ENCODE results near the gene CASP1.
"Not testable (repeated sequence)": the region's sequence is repeated elsewhere in the genome, so short reads cannot be mapped to it uniquely, and the experiment has no call there.

The CASP1 gene

DNA sequence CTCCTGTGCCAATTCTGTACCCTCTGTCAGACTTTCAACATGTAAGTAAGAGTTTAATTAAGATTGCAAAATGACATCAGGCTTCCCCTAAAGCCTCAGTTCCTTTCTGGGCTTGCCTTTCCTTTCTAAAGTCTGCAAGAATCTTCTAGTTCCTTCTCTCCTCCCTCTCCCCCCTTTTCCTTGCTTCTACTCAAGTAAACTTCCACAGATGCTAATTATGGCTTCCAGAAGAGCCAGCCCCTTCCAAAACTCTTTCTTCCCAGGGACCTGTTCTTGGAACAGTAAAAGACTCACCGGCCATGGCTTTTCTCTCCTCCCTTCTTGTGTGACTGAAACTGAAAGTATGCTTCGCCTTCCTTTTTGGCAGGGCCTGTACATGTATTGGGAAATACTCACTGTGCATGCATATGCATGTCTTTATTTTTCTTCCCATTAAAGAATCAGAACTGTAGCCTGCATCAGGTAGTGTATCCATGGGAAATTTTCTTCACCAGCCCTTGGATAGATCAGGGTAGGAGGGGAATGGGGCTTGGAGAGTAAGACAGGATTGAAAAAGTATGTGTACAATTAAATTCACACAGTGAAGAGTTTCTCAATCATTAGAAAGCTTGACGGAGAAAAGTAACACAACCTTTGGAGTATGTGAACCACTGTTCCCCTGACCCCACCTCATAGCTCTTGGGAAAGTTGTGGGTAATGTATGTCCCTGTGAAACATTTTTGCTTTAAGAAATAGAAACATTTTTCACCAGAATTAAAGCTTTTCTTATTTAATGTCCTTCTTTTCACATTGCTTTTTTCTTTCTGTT is at the start of gene CASP1:
Gene CASP1 (minus strand): TSS at position 332 of the 808 bp plus-strand sequence. CDS start 31 bp downstream, at position 301.
- DNase-seq (ENCODE audit: low read depth) = no peak

DNA sequence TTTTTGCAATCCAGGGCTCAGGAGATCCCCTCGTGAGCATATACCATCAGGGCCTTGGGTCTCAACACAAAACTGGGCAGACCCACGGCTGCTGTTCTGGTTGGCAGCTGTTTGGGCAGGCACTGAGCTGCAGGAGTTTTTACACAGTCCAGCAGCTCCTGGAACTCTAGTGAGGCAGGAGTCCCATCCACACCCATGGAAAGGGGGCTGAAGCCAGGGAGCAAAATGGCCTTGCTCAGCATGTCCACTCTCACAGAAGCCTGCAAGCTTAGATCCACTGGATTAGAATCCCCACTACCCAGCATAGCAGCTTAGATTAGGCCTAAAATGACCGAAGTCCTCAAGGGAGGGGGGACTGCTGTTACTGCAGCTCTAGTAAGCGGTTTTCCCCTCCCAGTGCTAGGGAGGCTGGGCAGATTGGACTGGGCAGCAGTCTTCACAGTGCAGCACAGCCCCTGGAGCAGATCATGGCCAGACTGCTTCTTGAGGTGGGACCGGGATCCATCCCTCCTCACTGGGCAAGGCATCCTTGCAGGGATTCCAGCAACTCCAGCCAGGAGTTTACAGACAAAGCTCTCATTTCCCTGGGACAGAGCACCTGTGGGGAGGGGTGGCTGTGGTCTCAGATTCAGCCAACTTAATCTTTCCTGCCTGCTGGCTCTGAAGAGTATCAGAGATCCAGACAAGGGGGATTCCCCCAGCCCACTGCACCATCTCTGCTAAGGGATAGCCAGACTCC is 46.6 kb upstream of the CASP1 start:
- no peak for DNase-seq (ENCODE audit: low read depth)

DNA sequence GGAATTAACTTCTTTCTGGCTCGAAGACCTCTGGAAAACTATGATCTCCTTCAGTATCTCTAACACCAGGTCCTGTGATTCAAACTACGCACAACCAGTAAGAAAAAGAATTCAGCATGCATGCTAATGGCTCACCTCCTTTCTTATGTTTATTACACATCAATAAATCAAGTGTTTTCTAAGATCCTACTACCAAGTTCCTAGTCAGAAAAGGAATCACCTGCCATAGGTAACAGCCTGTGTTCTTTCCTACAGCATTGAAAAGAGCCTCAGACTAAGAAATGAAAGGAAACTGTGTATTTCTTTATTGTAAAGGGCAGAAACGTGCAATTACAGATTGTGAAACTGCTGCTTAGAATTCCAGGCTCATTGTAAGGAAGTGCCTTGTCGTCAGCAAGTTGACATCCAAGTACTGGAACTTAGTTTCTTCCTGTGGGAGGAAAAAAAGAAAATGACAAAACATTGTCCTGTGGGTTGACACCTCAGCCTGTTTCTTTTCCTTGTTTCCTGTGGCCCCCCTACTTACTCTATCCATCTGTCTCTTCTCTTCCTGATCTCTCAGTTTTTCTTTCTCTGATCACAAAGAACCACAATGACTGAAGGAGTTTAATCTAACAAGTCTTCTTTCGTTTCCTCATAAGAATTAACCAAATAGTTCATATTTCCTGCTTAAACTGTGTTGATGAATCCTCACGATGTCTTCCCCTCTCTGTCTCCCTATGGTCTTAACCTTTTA is 45.4 kb upstream of the CASP1 start:
- not testable (repeated sequence) for DNase-seq (ENCODE audit: low read depth)

DNA sequence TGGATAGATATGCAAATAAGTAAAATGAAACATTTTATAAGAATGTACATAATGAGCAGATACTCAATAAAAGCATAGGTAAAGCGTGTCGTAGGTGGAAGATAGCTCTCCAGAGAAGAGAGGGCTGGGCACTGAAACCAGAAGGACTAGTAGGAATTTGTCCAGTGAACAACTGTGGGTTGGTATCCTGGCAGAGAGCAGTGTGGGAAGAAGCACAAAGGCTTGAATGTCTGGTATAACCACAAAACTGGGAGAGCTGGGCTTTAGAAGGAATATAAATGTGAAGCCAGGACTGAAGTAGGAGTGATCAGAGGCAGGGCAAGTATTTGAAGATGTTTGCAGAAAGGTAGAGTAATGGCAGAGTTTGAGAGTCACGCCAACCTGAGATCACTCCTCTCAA is 43.3 kb upstream of the CASP1 start:
- no peak for DNase-seq (ENCODE audit: low read depth)

DNA sequence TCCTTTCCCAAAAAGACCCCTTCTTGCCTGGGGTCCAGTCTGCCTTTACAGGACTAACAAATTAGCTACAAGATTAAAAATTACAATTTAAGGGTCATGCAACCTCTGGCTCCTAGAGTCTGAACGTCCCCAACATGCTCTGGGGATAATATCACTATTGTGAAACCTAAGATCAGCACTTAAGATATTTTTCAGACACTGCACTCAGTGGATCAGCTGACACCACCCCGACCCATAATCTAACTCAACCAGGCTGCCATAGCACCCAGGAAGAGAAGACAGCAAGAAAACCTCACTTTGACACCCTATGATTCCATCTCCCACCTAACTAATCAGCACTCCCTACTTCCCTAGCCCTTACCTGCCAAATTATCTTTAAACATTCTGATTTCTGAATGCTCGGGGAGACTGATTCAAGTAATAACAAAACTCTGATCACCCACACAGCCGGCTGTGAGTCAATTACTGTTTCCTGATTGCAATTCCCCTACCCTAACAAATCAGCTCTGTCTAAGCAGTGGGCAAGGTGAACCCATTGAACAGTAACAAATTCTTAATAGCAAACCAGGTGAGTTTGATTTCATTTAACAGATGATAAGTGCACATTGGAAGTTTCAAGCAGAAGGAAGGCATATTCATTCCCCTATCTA is 42.3 kb upstream of the CASP1 start:
- not testable (repeated sequence) for DNase-seq (ENCODE audit: low read depth)

DNA sequence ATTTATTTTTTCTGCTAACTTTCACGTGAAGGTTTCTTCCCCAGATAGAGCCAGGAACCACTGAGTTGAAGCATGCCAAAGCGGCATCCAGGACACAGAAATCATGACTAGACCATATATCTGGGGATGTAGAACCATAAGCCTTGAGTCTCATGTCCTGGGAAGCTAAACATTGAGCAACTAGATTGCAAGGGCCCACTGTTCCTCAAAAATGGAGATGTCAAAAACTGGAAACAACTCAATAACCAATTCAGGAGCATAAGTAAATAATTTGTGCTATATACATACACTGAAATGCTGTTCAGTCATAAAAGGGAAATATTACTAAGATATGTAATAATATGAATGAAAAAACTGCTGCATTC is 39.2 kb upstream of the CASP1 start:
- DNase-seq (ENCODE audit: low read depth) = no peak

DNA sequence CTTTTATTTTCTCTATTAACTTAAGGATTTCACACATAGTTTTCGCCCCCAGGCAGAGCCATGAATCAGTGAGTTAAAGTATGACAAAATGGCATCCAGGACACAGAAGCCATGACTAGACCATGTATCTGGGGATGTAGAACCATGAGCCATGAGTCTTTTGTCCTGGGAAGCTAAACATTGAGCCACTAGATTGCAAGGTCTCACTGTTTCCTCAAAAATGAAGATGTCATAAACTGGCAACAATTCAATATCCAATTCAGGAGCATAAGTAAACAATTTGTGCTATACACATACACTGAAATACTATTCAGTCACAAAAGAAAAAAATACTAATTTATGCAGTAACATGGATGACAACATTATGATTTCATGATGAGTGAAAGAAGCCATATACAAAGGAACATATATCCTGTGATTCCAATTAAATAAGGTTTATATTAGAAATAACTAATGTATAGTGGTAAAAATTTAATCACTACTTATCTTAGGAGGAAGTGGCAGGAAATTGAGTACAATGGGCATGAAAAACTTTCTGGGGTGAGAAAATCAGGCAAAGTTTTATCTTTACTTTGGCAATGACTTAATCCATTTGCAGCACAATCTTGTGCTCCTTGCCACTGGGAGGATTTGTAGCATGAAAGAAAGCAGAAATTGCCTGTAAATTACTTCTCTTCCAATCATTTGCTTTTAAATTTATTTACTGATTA is 38.7 kb upstream of the CASP1 start:
- DNase-seq (ENCODE audit: low read depth) = no peak

DNA sequence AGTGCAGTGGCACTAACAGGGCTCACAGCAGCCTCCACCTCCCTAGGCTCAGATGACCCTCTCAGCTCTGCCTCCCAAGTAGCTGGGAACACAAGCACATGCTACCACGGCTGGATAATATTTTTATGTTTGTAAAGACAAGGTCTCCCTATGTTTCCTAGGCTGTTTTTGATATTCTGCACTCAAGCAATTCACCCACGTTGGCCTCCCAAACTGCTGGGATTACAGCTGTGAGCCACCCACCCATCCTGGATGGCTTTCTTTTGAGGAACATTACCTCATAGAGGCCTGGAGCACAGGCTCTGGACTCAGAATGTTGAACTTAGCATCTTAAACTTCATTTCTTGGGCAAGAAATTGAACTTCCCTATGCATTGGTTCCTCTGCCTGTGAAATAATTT is 37.1 kb upstream of the CASP1 start:
- not testable (repeated sequence) for DNase-seq (ENCODE audit: low read depth)

DNA sequence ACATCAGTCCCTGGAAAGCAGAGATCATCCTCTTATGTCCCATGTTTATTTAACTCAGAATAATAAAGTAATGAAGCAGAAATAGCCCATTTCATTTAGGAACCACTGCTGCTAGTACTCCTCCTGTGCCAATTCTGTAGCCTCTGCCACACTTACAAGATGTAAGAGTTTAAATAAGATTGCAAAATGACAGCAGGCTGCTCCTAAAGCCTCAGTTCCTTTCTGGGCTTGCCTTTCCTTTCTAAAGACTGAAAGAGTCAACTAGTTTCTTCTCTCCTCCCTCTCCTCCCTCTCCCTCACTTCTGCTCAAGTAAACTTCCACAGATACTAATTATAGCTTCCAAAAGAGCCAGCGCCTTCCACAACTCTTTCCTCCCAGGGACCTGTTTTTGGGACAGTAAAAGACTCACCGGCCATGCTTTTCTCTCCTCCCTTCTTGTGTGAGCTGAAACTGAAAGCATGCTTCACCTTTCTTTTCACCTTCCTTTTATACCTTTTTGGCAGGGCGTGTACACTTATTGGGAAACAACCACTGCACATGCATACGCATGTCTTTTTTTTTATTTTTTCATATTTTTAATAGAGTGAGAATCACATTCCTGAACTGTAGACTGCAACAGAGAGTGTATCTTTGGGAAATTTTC is 36.3 kb upstream of the CASP1 start:
- no peak for DNase-seq (ENCODE audit: low read depth)

DNA sequence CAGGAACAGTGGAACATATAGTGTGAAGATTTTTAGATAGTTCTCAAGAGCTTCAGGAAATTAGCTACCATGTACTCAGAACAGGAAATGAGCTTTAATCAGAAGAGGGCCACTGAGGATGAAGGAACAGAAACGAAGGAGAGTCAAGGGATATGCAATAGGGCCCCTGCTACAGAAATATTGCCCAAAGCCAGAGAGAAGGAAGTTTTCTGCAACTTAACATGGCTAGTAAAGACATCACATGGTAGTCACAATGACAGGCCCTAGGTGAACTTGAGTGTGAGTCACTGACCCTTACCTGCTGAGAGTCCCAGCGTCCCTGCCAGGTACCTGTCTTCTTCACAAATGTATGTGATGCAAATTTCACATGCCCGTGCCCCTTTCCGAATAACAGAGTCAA is 35.4 kb upstream of the CASP1 start:
- no peak for DNase-seq (ENCODE audit: low read depth)

DNA sequence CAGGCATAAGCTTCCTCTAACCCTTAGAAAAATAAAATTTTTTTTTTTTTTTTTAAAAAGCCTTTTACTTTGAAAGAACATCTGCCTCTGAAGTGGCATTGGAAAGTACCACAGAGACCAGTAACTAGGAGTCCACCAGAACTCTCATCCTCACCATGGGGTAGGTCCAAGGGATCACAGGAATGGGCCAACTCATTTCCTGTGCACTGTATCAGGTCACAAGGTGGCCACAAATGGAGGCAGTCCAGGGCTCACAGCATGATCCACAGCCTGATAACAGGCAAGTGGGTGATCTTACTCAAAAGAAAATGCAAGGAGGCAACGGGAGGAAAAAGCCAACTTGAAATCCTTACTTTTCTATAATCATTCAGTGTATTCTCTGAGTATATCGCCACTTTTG is 34.8 kb upstream of the CASP1 start:
- DNase-seq (ENCODE audit: low read depth) = not testable (repeated sequence)

DNA sequence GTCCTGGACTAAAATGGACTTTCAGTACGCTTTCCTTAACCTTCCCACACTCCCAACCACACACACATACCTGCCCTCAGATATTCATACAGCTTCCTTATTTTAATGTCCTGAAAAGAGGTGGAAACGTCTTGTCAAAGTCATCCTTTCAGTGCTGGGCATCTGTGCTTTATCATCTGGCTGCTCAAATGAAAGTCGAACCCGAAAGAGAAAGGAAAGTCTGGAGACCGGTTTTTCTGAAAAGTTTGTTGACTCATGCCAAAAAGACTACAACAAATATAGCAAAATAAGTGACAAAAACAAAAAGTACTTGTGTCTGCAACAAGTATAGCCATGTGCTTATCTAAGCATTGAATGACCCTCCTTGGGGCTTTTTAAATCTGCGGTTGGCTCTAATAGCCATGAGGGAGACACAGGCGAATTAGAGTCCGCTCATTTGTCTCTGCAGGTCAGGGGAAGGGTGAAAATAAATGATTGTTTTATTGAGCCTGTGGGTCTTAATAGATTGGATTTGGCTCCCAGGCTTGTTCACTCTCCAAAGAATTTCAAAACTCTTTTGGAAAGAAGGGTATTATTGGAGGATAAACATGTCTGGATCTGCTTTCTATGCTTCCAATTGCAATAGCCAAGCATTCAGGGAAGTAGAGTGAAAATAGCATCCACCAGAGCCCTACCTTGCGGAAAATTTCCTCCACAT is 28.4 kb upstream of the CASP1 start:
- not testable (repeated sequence) for DNase-seq (ENCODE audit: low read depth)

DNA sequence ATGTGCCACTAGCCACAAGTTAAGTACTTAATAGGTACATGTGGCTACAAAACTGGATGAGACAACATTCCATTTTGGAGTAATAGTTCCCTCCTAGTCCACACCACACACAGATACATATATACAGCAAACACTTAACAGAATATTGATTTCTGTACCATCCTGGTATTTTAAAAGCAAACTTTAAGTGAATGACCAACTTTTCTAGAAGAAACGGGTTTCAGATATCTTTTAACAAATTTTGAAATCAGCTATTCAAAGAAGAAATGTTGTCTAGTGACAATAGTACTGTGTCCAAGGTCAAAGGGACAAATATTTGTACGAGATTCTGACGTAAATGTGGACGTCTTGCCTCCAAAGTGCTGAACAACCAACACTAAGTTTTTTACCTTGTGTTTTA is 22.5 kb upstream of the CASP1 start:
- no peak for DNase-seq (ENCODE audit: low read depth)

DNA sequence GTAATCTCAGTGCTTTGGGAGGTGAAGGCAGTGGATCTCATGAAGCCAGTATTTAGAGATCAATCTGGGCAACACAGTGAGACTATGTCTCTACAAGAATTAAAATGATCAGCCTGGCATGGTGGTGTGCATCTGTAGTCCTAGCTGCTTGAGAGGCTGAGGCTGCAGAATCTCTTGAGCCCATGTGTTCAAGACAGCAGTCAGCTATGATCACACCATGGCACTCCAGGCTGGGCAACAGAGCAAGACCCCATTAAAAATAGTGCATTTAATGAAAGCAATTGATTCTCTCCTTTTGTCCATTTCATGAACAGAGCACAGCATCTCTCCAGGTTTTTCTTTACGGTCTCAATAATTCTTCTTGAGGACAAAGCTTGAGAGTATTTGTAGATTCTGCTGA is 21.5 kb upstream of the CASP1 start:
- no peak for DNase-seq (ENCODE audit: low read depth)

DNA sequence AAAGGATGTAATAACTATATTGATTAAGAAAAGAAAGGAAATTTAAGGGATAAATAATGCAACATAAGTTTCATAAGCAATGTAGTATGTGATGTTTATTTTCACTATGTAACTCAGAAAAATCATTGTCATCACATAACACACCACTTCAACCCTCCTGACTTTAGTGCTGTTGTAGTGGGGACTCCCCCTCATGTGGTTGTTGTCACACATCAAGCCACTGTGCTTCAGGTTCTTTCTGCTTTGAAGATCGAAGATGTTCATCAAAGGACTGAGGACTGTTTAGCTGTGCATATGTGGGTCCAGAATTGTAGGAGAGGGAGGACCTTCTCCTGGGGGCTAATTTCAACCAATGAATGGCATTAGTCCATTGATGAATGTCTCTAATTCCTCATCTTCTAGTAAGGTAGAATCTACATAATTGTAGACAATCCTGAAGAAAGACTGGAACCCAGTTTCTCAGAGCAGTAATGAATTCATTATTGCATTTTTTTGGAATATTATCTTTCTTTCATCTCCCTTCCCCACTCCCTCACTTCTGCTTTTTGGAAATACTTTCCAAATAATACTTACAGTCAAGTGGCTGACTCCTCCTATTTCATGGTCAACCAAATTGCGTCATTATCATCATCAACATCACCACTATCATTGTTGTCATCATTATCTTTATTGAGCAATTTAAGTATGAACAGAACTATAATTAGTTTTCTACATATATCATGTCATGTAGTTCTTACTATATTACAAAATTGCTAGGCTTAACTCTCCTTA is 20.0 kb upstream of the CASP1 start:
- DNase-seq (ENCODE audit: low read depth) = no peak

DNA sequence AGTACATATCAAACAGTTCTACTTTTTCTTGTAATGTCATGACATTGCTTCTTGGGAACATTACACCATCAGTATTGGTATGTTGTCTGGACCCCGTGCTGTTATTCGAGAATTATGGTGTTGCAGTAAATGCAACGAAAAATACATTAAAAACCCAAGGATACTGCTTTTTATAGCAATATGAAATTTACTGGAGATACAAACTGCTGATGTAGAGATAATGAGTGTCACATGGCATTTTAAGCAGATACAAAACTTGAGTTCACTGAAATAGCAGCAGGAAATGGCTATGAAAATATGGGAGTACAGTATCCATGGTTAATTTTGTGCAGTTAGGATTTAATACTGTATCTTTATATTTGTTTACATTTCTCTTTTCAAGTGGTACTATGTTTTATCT is 17.5 kb upstream of the CASP1 start:
- no peak for DNase-seq (ENCODE audit: low read depth)

DNA sequence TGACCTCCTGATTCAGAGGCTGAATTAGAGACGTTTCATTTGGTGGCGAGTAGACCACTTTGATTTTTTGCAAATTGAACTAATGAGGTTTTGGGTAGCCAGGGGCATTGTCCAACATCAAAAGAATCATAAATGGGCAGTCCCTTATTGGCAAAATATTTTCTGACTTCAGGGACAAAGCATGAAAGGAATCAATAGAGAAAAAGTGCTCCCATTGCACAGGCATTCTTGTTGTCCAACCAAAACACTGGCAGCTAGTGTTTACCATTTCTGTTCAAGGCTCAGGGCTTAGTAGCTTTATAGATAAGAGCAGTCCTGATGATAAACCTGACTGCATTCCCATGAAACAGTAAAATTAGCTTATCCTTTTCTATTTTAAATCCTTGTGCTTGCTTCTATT is 16.6 kb upstream of the CASP1 start:
- no peak for DNase-seq (ENCODE audit: low read depth)

DNA sequence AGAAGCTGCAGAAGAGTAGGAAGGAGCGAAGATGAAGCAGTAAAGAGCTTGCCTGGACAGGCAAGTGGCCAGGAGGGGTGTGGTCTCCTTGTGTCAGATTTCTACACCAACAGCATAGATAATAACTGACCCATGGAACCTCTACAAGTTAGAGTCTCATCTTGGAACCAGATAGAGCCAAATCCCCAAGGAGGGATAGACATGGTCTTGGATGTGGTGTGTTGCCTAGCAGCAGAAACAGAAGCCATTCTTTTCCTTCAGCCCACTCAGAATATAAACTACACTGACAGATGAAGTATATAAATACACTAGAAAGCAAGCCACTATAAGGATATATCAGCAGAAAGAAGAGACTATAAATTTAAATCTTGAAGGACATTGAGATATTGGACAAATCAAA is 14.5 kb upstream of the CASP1 start:
- DNase-seq (ENCODE audit: low read depth) = no peak

DNA sequence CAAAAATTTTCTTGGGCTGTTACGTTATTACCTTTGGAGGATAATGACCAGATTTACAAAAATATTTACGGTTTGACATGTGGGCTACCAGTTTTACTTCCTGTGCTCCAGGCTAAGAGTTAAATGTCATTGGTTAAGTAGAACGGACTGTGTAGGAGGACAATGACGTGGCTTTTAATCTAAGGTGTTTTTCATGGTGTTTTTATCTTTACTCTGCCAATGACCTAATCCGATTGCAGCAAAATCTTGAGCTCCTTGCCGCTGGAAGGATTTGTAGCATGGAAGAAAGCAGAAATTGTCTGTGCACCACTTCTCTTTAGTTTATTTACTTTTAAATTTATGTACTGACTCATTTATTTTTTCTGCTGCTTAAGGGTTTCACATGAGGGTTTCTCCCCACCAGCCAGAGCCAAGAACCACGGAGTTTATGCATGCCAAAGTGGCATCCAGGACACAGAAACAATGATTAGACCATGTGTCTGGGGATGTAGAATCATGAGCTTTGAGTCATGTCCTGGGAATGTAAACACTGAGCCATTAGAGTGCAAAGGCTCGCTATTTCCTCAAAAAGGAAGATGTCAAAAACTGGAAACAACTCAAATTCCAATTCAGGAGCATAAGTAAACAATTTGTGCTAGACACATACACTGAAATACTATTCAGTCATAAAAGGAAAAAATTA is 12.1 kb upstream of the CASP1 start:
- DNase-seq (ENCODE audit: low read depth) = no peak
